GM23248 (cell line): Measurements from ENCODE around the gene SST.

ENCODE experiments used
- EZH2 ChIP-seq: fragments of 200-600 bp; sonication (generic); IDR thresholded peaks from 2 replicates; pipeline ENCODE4 v1.6.1; 2018; ENCODE audit warnings: antibody characterized with exemption, mild to moderate bottlenecking; ENCODE audit not compliant: insufficient read depth, poor library complexity, severe bottlenecking
- EZH2phosphoT487 ChIP-seq: fragments of 200-600 bp; sonication (generic); IDR thresholded peaks from 2 replicates; pipeline ENCODE4 v1.6.1; 2018; ENCODE audit warnings: antibody characterized with exemption, moderate library complexity, mild to moderate bottlenecking, low read depth; ENCODE audit not compliant: insufficient read depth

DNA sequence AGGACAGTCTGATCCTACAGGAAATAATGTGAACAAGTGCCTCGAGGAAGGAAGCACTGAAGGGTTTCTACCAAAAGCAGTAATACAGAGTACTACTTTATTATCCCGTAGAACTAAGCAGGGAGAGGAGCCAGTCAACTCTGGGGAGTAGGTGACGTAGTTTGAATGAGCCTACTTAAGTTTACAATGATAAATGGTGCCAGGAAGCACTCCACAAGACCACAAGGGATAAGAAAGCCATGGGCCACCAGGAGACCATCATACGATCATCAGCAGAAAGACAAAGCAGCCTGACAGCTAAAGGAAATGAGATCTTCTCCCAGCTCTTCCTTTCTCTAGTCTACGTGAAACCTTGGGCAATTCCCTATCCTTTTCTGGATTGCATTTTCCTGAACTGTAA, 27.3 kb downstream of the SST start:
- TF ChIP-seq EZH2 (no peak), EZH2phosphoT487 (no peak)
